Skeletal muscle satellite cell (primary cell): Measurements from ENCODE around the gene FTO. TPM values are rescaled to one million over a fixed set of nuclear protein-coding genes. Genes with fewer than 3 reads are reported as not detected.

ENCODE experiments used
- H3K27me3 ChIP-seq: 2 replicates; pipeline ENCODE4 v1.7.0; 2013; ENCODE audit warnings: low read length; ENCODE audit not compliant: control insufficient read depth, insufficient read depth
- H3K36me3 ChIP-seq: 2 replicates; pipeline ENCODE4 v1.7.0; 2013; ENCODE audit warnings: mild to moderate bottlenecking, control low read depth, low read length; ENCODE audit not compliant: insufficient read depth
- H3K4me1 ChIP-seq: 2 replicates; pipeline ENCODE4 v1.7.0; 2013; ENCODE audit warnings: low read length; ENCODE audit not compliant: control insufficient read depth, insufficient read depth
- H3K4me2 ChIP-seq: 2 replicates; pipeline ENCODE4 v1.7.0; 2013; ENCODE audit warnings: mild to moderate bottlenecking, low read length
- H3K4me3 ChIP-seq: 2 replicates; pipeline ENCODE4 v1.7.0; 2013; ENCODE audit warnings: low read length
- H3K9ac ChIP-seq: 2 replicates; pipeline ENCODE4 v1.7.0; 2013; ENCODE audit warnings: mild to moderate bottlenecking, low read depth, low read length, moderate library complexity
- H3K9me3 ChIP-seq: replicated peaks from 2 replicates; pipeline ENCODE4 v1.7.0; 2013; ENCODE audit warnings: mild to moderate bottlenecking, control low read depth, low read length
- small RNA-seq: library from RNA; depleted of rRNA; stranded (forward); fragments of <200 nt; gene quantifications from one replicate; pipeline ENCODE3, GENCODE V24; 2012

Gene FTO

GRCh38 chr16:54193665-54194333 is 489.8 kb downstream of the FTO start:
- no peaks in the 10 kb centered on the region for H3K36me3 ChIP-seq
- H3K4me2 ChIP-seq, result peak overlapping the region; percentile 84
- H3K9me3 ChIP-seq, result peaks cover 4% of the 10 kb centered on the region
- H3K4me3 ChIP-seq, result peak overlapping the region; percentile 60
- H3K27me3 ChIP-seq, result no peaks in the 10 kb centered on the region
- peaks cover 17% of the 10 kb centered on the region for H3K4me1 ChIP-seq
- H3K9ac ChIP-seq, result peak overlapping the region; percentile 76

- H3K9ac ChIP-seq, result peak overlapping the region; percentile 76
- H3K27me3 ChIP-seq, result no peaks in the 10 kb centered on the region
- H3K36me3 ChIP-seq, result no peaks in the 10 kb centered on the region
- peak overlapping the region; percentile 84 for H3K4me2 ChIP-seq
- peaks cover 4% of the 10 kb centered on the region for H3K9me3 ChIP-seq
- peaks cover 17% of the 10 kb centered on the region for H3K4me1 ChIP-seq
- H3K4me3 ChIP-seq, result peak overlapping the region; percentile 60
Observed at GRCh38 chr16:54194334-54194743, 490.4 kb downstream of the FTO start.

GRCh38 chr16:54197758-54198157 is 493.8 kb downstream of the FTO start:
- Histone ChIP-seq H3K9me3 (no peaks in the 10 kb centered on the region), H3K4me1 (peaks cover 17% of the 10 kb centered on the region), H3K9ac (no peak overlapping the region)

GRCh38 chr16:54199487-54200160 is 495.7 kb downstream of the FTO start:
- H3K4me2 ChIP-seq, result no peak overlapping the region
- no peaks in the 10 kb centered on the region for H3K27me3 ChIP-seq
- H3K4me3 ChIP-seq, result no peak overlapping the region

More at GRCh38 chr16:54197758-54198157, 493.8 kb downstream of the FTO start:
- Histone ChIP-seq H3K36me3 (no peaks in the 10 kb centered on the region), H3K27me3 (no peaks in the 10 kb centered on the region), H3K4me2 (no peak overlapping the region), H3K4me3 (no peak overlapping the region)

GRCh38 chr16:54200161-54200534 is 496.2 kb downstream of the FTO start:
- Histone ChIP-seq H3K4me2 (no peak overlapping the region), H3K9me3 (no peaks in the 10 kb centered on the region), H3K36me3 (no peaks in the 10 kb centered on the region), H3K4me3 (no peak overlapping the region), H3K27me3 (no peaks in the 10 kb centered on the region), H3K4me1 (no peaks in the 10 kb centered on the region), H3K9ac (no peak overlapping the region)

More at GRCh38 chr16:54199487-54200160, 495.7 kb downstream of the FTO start:
- no peak overlapping the region for H3K9ac ChIP-seq
- no peaks in the 10 kb centered on the region for H3K36me3 ChIP-seq
- peaks cover 1% of the 10 kb centered on the region for H3K4me1 ChIP-seq
- no peaks in the 10 kb centered on the region for H3K9me3 ChIP-seq

GRCh38 chr16:54200720-54201119 is 496.8 kb downstream of the FTO start:
- no peak overlapping the region for H3K4me3 ChIP-seq

GRCh38 chr16:54201200-54201599 is 497.2 kb downstream of the FTO start:
- Histone ChIP-seq H3K4me3 (no peak overlapping the region), H3K36me3 (no peaks in the 10 kb centered on the region), H3K4me2 (no peak overlapping the region), H3K27me3 (peaks cover 4% of the 10 kb centered on the region), H3K4me1 (no peaks in the 10 kb centered on the region), H3K9ac (no peak overlapping the region), H3K9me3 (no peaks in the 10 kb centered on the region)

More at GRCh38 chr16:54200720-54201119, 496.8 kb downstream of the FTO start:
- no peaks in the 10 kb centered on the region for H3K27me3 ChIP-seq
- no peak overlapping the region for H3K9ac ChIP-seq
- H3K9me3 ChIP-seq, result no peaks in the 10 kb centered on the region
- H3K4me1 ChIP-seq, result no peaks in the 10 kb centered on the region
- no peaks in the 10 kb centered on the region for H3K36me3 ChIP-seq
- H3K4me2 ChIP-seq, result no peak overlapping the region

Small RNAs within 50 kb of the gene (small RNA-seq; reads per million reads assigned to genes)
- gene AC007347.2, result not detected
